ENCODE results near the gene ZNF606.

DNA sequence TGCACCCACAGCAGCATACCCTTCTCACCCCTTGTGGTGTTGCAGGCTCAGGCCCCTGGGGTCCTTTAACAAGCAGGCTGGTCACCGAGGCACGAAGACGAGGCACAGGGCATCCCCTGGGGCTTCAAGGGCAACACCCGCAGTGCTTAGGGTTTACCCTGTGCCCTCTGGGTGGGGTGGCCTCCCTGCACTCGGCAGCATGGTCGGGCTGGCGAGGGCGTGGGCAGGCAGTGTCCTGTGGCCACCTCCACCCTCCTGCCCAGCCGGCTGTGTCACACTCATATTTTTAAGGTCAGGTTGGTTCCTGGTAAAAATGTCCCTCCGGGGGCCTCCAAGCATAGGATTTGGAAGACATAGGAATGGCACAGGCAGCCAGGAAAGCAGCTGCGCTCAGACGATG lies 45.1 kb upstream of the ZNF606 start:
- no peak for TF ChIP-seq KAT7 (CRISPR knock-in tag; IDR thresholded peaks at IDR 0.05; ENCODE audit: borderline replicate concordance)
- TF ChIP-seq THAP7 (CRISPR knock-in tag; IDR thresholded peaks at IDR 0.05): no peak
- no peak for TF ChIP-seq TEAD4 (IDR thresholded peaks at IDR 0.05; ENCODE audit: low read length)
- no peak for TF ChIP-seq TEAD4 (CRISPR knock-in tag; IDR thresholded peaks at IDR 0.05; ENCODE audit: borderline replicate concordance)
- TF ChIP-seq ZNF174 (CRISPR knock-in tag; IDR thresholded peaks at IDR 0.05): no peak
- no peak for TF ChIP-seq SAFB (IDR thresholded peaks at IDR 0.05; ENCODE audit: borderline replicate concordance, low read depth, low read length)
- no peak for TF ChIP-seq POU5F1 (IDR thresholded peaks at IDR 0.05; ENCODE audit: borderline replicate concordance, low read depth, low read length, partially characterized antibody)
- TF ChIP-seq, protein P1, sequence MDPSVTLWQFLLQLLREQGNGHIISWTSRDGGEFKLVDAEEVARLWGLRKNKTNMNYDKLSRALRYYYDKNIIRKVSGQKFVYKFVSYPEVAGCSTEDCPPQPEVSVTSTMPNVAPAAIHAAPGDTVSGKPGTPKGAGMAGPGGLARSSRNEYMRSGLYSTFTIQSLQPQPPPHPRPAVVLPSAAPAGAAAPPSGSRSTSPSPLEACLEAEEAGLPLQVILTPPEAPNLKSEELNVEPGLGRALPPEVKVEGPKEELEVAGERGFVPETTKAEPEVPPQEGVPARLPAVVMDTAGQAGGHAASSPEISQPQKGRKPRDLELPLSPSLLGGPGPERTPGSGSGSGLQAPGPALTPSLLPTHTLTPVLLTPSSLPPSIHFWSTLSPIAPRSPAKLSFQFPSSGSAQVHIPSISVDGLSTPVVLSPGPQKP (CRISPR knock-in tag; IDR thresholded peaks at IDR 0.05): no peak
- TF ChIP-seq HNRNPL (IDR thresholded peaks at IDR 0.05; ENCODE audit: low read depth, low read length): no peak
